ENCODE measurements around the gene UBE2J1.

UBE2J1 gene

DNA sequence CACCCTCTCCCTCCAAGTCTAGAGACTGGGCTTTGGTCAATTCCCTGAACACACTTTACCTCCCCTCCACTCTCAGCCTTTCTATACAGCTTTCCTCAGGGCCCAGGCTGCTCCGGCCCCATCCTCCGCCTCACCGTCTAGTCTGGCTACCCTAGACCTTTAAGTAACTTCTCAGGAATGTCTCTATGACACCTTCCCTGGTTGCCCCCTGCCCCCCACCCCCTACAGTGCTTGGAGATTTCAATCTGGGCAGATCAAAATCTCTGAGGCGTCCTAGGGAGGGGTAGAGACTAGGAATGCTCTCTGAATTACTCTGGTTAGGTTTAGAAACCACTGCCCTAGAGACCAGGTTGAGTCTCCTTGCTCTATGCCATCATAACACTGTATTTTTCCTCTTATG, 6.1 kb downstream of the UBE2J1 start:
- DNase-seq (ENCODE audit: insufficient read length): no peak
- TF ChIP-seq TAF1 (IDR thresholded peaks at IDR 0.05; ENCODE audit: borderline replicate concordance, low read depth, low read length): no peak
- TF ChIP-seq POLR2A (IDR thresholded peaks at IDR 0.05; ENCODE audit: low read depth, low read length): no peak
- TF ChIP-seq POLR2AphosphoS5 (IDR thresholded peaks at IDR 0.05; ENCODE audit: low read depth, low read length): no peak
- no peak for FAIRE-seq

DNA sequence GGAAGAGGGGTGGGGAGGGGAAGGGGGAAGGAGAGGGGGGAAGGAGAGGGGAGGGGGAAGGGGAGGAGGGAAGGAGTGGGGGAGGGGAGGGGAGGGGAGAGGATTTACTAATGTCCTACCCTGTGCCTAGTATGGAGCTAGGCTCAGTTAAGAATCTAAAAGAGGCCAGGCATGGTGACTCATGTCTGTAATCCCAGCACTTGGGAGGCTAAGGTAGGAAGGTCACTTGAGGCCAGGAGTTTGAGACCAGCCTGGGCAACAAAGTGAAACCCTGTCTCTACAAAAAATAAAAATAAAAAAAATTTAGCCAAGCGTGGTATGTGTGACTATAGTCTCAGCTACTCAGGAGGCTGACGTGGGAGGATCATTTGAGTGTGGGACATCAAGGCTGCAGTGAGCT, 13.0 kb downstream of the UBE2J1 start:
- no peak for TF ChIP-seq POLR2A (IDR thresholded peaks at IDR 0.05; ENCODE audit: low read depth, low read length)
- no peak for TF ChIP-seq POLR2AphosphoS5 (IDR thresholded peaks at IDR 0.05; ENCODE audit: low read depth, low read length)
- TF ChIP-seq TAF1 (IDR thresholded peaks at IDR 0.05; ENCODE audit: borderline replicate concordance, low read depth, low read length): no peak
- DNase-seq (ENCODE audit: insufficient read length): no peak
- no peak for FAIRE-seq

DNA sequence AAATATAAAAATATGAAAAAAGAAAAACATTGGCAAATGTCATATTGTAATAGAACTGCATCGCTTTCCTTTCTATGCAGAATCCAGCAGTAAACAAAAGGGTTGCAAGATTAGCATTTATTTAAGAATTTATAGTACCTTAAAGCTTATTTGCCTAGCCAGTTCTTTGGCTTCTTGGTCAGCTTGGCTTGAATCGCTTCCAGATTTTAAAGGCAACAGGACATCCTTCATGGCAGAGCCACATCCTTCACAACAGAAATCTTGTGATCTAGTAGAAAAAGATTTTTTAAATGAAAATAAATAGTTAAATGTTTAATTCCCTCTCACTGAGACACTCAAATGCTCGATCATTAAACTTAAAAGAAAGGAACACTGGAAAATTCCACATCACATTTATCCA, 17.4 kb downstream of the UBE2J1 start:
- TF ChIP-seq POLR2A (IDR thresholded peaks at IDR 0.05; ENCODE audit: low read depth, low read length) (no peak), POLR2AphosphoS5 (IDR thresholded peaks at IDR 0.05; ENCODE audit: low read depth, low read length) (no peak), TAF1 (IDR thresholded peaks at IDR 0.05; ENCODE audit: borderline replicate concordance, low read depth, low read length) (no peak)
- DNase-seq (ENCODE audit: insufficient read length) (no peak), FAIRE-seq (no peak)

DNA sequence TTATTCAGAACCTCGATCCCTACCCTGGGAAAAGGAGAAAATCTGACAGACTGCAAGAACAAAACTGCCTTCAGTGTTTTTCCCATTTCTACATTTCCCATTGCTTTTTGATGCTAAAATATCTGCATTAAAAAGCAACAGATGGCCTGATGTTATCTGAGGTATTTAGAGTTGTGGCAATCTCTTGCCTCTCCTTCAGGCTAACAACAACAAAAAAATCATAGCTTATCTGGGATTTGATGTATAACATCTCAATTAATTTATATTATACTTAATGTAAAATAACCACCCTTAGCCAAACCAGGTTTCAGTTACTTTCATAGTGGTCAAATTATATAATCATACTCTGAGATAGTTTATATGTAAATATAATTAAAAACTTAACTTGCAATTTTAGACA, 21.6 kb downstream of the UBE2J1 start:
- DNase-seq (ENCODE audit: insufficient read length) (no peak), FAIRE-seq (no peak)
- TF ChIP-seq POLR2A (IDR thresholded peaks at IDR 0.05; ENCODE audit: low read depth, low read length) (no peak), TAF1 (IDR thresholded peaks at IDR 0.05; ENCODE audit: borderline replicate concordance, low read depth, low read length) (no peak), POLR2AphosphoS5 (IDR thresholded peaks at IDR 0.05; ENCODE audit: low read depth, low read length) (no peak)

DNA sequence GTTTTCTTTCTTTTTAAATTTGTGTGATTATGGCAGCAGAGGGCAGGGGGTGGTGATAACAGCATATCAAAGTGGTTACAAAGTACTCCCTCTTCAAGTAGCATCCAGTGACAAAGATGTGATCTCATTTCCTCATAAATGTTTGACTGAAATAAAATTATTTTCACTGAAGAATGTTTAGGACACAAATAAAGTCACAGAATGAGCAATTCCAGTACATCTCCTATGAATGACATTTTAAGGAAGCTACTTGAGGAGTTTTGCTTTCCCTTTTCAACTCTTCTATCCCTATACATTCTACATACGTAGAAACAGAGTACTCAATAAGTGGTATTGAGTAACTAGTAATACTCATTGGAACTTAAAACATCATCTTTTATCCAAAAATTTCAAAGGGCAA, 23.5 kb downstream of the UBE2J1 start:
- FAIRE-seq (no peak), DNase-seq (ENCODE audit: insufficient read length) (no peak)
- TF ChIP-seq TAF1 (IDR thresholded peaks at IDR 0.05; ENCODE audit: borderline replicate concordance, low read depth, low read length) (no peak), POLR2AphosphoS5 (IDR thresholded peaks at IDR 0.05; ENCODE audit: low read depth, low read length) (no peak), POLR2A (IDR thresholded peaks at IDR 0.05; ENCODE audit: low read depth, low read length) (no peak)

DNA sequence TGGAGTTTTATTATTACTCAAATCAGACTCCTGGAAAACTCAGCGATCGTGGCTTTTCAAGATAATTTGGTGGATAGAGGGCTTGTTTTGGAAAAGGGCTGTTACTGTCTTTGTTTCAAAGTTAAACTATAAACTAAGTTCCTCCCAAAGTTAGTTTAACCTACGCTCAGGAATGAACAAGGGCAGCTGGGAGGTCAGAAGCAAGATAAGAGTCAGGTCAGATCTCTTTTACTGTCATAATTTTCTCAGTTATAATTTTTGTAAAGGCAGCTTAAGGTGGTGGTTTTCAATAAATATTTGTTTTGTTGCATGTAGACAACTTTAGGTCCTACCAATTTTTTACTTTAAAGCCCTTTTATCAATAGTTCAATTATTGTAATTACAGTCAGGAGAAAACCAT, 28.2 kb downstream of the UBE2J1 start:
- DNase-seq (ENCODE audit: insufficient read length) (no peak), FAIRE-seq (no peak)
- TF ChIP-seq POLR2A (IDR thresholded peaks at IDR 0.05; ENCODE audit: low read depth, low read length) (no peak), POLR2AphosphoS5 (IDR thresholded peaks at IDR 0.05; ENCODE audit: low read depth, low read length) (no peak), TAF1 (IDR thresholded peaks at IDR 0.05; ENCODE audit: borderline replicate concordance, low read depth, low read length) (no peak)

DNA sequence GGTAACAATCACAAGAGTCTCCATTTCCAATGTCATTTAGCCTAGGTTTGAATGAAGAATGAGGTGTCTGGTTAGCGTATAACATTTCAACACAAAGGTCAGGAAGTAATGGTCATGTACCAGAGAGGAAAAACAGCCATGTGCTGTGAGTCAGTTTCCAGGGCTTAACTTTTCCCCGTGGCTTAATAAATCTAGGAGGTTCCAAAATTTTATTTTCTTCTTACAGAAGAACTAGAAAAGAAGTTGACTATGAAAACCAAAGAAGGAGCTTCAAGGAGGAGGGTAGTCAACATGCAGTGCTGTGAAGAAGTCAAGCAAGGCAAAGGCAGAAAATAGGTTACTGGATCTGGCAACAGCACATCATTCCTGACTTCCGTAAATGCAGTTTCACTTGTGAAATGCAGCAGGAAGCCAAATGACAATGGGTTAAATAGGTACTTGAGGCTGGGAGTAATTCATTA, 29.0 kb downstream of the UBE2J1 start:
- FAIRE-seq (no peak), DNase-seq (ENCODE audit: insufficient read length) (no peak)
- no peak for TF ChIP-seq POLR2A (IDR thresholded peaks at IDR 0.05; ENCODE audit: low read depth, low read length)
- no peak for TF ChIP-seq POLR2AphosphoS5 (IDR thresholded peaks at IDR 0.05; ENCODE audit: low read depth, low read length)
- TF ChIP-seq TAF1 (IDR thresholded peaks at IDR 0.05; ENCODE audit: borderline replicate concordance, low read depth, low read length): no peak

DNA sequence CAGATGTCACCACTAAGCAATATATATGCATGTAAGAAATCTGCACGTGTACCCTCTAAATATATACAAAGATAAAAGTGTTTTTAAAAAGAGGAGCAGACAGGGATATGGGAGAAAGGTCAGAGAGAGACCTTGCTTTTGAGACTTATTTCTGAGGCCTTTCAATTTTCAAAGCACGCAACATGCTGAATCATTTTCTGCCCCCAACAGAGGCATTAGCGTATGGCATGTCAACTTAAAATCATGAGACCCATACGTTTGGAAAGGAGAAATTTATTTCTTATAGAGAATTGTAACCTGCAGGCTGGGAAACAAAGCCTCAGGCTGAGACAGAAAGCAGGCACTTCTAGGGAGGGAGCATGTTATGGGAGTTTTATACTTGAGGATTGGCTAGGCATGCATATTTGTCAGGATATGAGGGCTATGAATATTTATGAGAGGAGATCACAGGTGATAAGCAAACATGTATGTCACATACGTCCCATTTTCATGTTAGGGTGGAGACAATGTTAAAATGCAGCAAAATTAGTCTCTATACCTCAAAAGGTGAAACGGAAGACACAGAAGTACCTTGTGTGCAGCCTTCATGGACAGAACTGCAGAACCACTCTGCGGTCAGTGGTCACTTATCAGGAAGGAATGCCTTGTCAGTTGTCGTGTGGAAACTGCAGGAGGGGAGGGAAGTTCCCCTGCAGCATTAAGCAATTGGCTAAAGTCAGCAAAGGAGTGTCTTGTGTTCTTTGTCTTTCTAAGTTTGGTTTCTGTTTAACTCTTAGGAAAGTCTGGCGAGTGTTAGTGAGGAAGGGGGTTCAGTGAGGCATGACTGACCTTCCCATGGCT, 31.2 kb downstream of the UBE2J1 start:
- FAIRE-seq: peak; percentile 76
- no peak for DNase-seq (ENCODE audit: insufficient read length)
- TF ChIP-seq TAF1 (IDR thresholded peaks at IDR 0.05; ENCODE audit: borderline replicate concordance, low read depth, low read length) (no peak), POLR2A (IDR thresholded peaks at IDR 0.05; ENCODE audit: low read depth, low read length) (no peak), POLR2AphosphoS5 (IDR thresholded peaks at IDR 0.05; ENCODE audit: low read depth, low read length) (no peak)

DNA sequence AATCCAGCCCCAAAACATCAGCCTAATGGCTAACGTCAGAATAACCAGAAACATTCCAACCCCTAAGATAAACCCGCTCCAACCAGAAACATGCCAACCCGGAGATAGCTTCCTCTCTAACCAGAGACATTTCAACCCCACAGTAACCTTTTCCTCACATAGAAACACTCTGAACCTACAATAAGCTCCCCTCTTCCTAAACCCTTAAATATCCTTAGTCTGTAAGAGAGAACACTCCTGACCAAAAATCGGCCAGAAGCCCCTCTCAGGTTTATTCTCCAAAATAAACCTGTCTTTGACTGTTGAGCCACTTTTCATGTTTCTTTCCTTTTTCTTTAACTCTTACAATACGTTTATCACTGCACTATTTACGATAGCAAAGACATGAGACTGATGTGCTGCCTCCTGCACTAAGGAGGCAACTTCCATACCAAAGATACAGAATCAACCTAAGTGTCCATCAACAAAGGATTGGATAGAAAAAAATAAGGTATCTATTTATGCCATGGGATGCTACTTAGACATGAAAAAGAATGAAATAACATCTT, 32.4 kb downstream of the UBE2J1 start:
- DNase-seq (ENCODE audit: insufficient read length) (no peak), FAIRE-seq (peak; percentile 14)
- TF ChIP-seq POLR2AphosphoS5 (IDR thresholded peaks at IDR 0.05; ENCODE audit: low read depth, low read length) (no peak), POLR2A (IDR thresholded peaks at IDR 0.05; ENCODE audit: low read depth, low read length) (no peak), TAF1 (IDR thresholded peaks at IDR 0.05; ENCODE audit: borderline replicate concordance, low read depth, low read length) (no peak)

DNA sequence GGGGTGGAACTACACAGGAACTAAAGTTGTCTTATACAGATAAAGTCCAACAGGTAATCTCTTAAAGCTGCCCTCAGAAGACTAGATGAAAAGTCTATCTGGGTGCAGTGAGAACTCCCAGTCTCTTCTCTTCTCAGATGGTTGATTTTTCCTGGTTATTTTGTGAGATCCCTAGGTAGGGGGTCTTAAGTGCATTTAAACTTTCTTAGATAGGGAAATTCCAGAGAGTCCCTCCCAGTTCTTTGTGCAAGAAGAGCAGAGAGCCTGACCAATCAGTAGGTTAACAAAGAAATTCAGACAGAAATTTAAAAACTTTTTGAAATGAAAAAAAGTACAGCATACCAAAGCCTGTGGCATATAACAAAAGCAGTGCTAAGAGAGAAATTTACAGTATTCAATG, 35.5 kb downstream of the UBE2J1 start:
- FAIRE-seq: no peak
- no peak for DNase-seq (ENCODE audit: insufficient read length)
- TF ChIP-seq TAF1 (IDR thresholded peaks at IDR 0.05; ENCODE audit: borderline replicate concordance, low read depth, low read length) (no peak), POLR2A (IDR thresholded peaks at IDR 0.05; ENCODE audit: low read depth, low read length) (no peak), POLR2AphosphoS5 (IDR thresholded peaks at IDR 0.05; ENCODE audit: low read depth, low read length) (no peak)

DNA sequence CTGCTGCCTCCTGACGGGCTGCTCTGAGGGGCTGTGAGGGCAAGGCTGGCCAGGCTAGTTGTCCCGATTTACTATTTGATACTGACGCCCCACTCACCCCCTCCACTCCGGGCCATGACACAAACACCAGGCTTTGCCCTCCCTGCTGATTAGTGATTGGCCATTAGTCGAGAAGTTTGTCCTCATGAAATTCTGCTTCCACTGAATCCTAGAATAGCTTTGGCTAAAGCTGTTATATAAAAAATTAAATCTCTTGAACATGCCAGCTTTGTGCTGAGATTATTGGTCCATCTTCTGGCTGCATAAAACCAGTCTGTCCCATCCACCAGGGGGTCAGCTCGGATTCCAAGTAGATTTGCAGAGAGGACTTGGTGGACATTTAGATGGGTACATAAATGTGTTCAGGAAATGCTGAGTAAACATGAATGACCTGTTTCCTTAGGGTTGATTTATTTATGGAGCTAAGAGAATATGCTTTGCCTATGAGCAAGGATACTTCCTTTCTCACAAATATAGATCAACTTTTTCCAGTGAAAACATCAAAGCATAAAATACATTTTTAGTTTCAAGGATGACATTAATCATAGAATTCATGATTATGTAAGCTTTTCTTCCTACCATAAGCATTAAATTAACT, 37.2 kb downstream of the UBE2J1 start, which contains the start of gene GABRR2:
TSS of gene GABRR2 (minus strand) at position 51 of the 637 bp plus-strand sequence. CDS start 134 bp downstream, outside the sequence.
- DNase-seq (ENCODE audit: insufficient read length) (no peak), FAIRE-seq (no peak)
- TF ChIP-seq POLR2A (IDR thresholded peaks at IDR 0.05; ENCODE audit: low read depth, low read length) (no peak), POLR2AphosphoS5 (IDR thresholded peaks at IDR 0.05; ENCODE audit: low read depth, low read length) (no peak), TAF1 (IDR thresholded peaks at IDR 0.05; ENCODE audit: borderline replicate concordance, low read depth, low read length) (no peak)

Measured in GM12892 (cell line).